ENCODE results near the gene TAOK3. TPM values are rescaled to one million over a fixed set of nuclear protein-coding genes. Genes with fewer than 3 reads are reported as not detected.

The TAOK3 gene
- total RNA-seq, 1 experiment from 2014 or later = 17.7 TPM

GRCh38 chr12:118307069-118307954 lies 65.4 kb downstream of the TAOK3 start:
- H3K9me3 ChIP-seq = no peaks in the 10 kb centered on the region
- ChIA-PET CTCF (interaction anchor here (0.6 kb wide), 1 partner anchor 71 kb away, joined by 6 read pairs; no protein-coding TSS in a partner anchor), POLR2A (interaction anchor here (0.6 kb wide), 1 partner anchor 332 kb away, joined by 3 read pairs; no protein-coding TSS in a partner anchor)
- Mint-ChIP-seq H3K9me3 (ENCODE audit: unreplicated experiment) (no peaks in the 10 kb centered on the region), H3K27ac (ENCODE audit: unreplicated experiment) (no peak overlapping the region), H3K4me3 (ENCODE audit: unreplicated experiment) (no peak overlapping the region), H3K27me3 (ENCODE audit: insufficient read depth, unreplicated experiment) (no peaks in the 10 kb centered on the region), H3K36me3 (ENCODE audit: insufficient read depth, unreplicated experiment) (no peaks in the 10 kb centered on the region), H3K4me1 (ENCODE audit: low read depth, unreplicated experiment) (no peaks in the 10 kb centered on the region)
- no peak for TF ChIP-seq CTCF (IDR thresholded peaks at IDR 0.05; ENCODE audit: insufficient read depth in 1 of 2, low read depth in 1 of 2, low read length in 1 of 2, severe bottlenecking in 1 of 2, unreplicated experiment in 1 of 2)
- no peak overlapping the region for H3K4me3 ChIP-seq (ENCODE audit: low read depth, low read length)
- no TSS peak for BruUV-seq (replicated peaks)
- no peaks in the 10 kb centered on the region for H3K4me1 ChIP-seq
- no peaks in the 10 kb centered on the region for H3K36me3 ChIP-seq (ENCODE audit: control insufficient read depth, insufficient read depth, low read length)
- intact Hi-C loops (cut with micrococcal nuclease; ENCODE audit: unreplicated experiment) = no loop called here
- no peak for DNase-seq
- H3K27me3 ChIP-seq (replicated peaks; ENCODE audit: control insufficient read depth, insufficient read depth, low read length) = no peaks in the 10 kb centered on the region

- H3K27me3 Mint-ChIP-seq (ENCODE audit: insufficient read depth, unreplicated experiment) = no peaks in the 10 kb centered on the region
- H3K4me1 ChIP-seq = no peaks in the 10 kb centered on the region; the same call in 1 of the 2 replicates
- H3K36me3 Mint-ChIP-seq (ENCODE audit: insufficient read depth, unreplicated experiment) = no peaks in the 10 kb centered on the region
- no peak overlapping the region for H3K27ac Mint-ChIP-seq (ENCODE audit: unreplicated experiment)
- ChIA-PET CTCF (no interaction called here), POLR2A (no interaction called here)
- H3K9me3 Mint-ChIP-seq (ENCODE audit: unreplicated experiment) = no peaks in the 10 kb centered on the region
- no peaks in the 10 kb centered on the region for H3K4me1 Mint-ChIP-seq (ENCODE audit: low read depth, unreplicated experiment)
- no peak overlapping the region for H3K4me3 ChIP-seq (ENCODE audit: low read depth, low read length)
- no peaks in the 10 kb centered on the region for H3K27me3 ChIP-seq (replicated peaks; ENCODE audit: control insufficient read depth, insufficient read depth, low read length)
- H3K9me3 ChIP-seq = no peaks in the 10 kb centered on the region
- no peaks in the 10 kb centered on the region for H3K36me3 ChIP-seq (ENCODE audit: control insufficient read depth, insufficient read depth, low read length)
- no peak overlapping the region for H3K4me3 Mint-ChIP-seq (ENCODE audit: unreplicated experiment)
- no TSS peak for BruUV-seq (replicated peaks)
- no peak for TF ChIP-seq CTCF (IDR thresholded peaks at IDR 0.05; ENCODE audit: insufficient read depth in 1 of 2, low read depth in 1 of 2, low read length in 1 of 2, severe bottlenecking in 1 of 2, unreplicated experiment in 1 of 2)
- intact Hi-C loops (cut with micrococcal nuclease; ENCODE audit: unreplicated experiment) = no loop called here
- DNase-seq = no peak
Measured at GRCh38 chr12:118304093-118304492, 68.6 kb downstream of the TAOK3 start.

GRCh38 chr12:118302053-118302452 lies 70.7 kb downstream of the TAOK3 start:
- H3K4me3 ChIP-seq (ENCODE audit: low read depth, low read length) = no peak overlapping the region
- H3K4me1 Mint-ChIP-seq (ENCODE audit: low read depth, unreplicated experiment) = no peaks in the 10 kb centered on the region
- H3K27ac Mint-ChIP-seq (ENCODE audit: unreplicated experiment) = no peak overlapping the region
- no peak overlapping the region for H3K4me3 Mint-ChIP-seq (ENCODE audit: unreplicated experiment)
- no peaks in the 10 kb centered on the region for H3K27me3 Mint-ChIP-seq (ENCODE audit: insufficient read depth, unreplicated experiment)
- no peak for TF ChIP-seq CTCF (IDR thresholded peaks at IDR 0.05; ENCODE audit: insufficient read depth in 1 of 2, low read depth in 1 of 2, low read length in 1 of 2, severe bottlenecking in 1 of 2, unreplicated experiment in 1 of 2)
- no peaks in the 10 kb centered on the region; the same call in 1 of the 2 replicates for H3K4me1 ChIP-seq
- no TSS peak for BruUV-seq (replicated peaks)
- POLR2A ChIA-PET = no interaction called here
- no peaks in the 10 kb centered on the region for H3K9me3 Mint-ChIP-seq (ENCODE audit: unreplicated experiment)
- H3K27me3 ChIP-seq (replicated peaks; ENCODE audit: control insufficient read depth, insufficient read depth, low read length) = no peaks in the 10 kb centered on the region
- H3K36me3 ChIP-seq (ENCODE audit: control insufficient read depth, insufficient read depth, low read length) = no peaks in the 10 kb centered on the region
- intact Hi-C loops (cut with micrococcal nuclease; ENCODE audit: unreplicated experiment) = no loop called here
- CTCF ChIA-PET = no interaction called here
- no peaks in the 10 kb centered on the region for H3K36me3 Mint-ChIP-seq (ENCODE audit: insufficient read depth, unreplicated experiment)
- DNase-seq = no peak
- no peaks in the 10 kb centered on the region for H3K9me3 ChIP-seq
